ENCODE measurements around the gene PHF21A. TPM values are rescaled to one million over a fixed set of nuclear protein-coding genes. Genes with fewer than 3 reads are reported as not detected.

PHF21A gene
- total and polyA plus RNA-seq, 2 donors (not counting 3 experiments of a cell fraction or from before 2014, with no cell fraction given) = 14.1 to 30.5 TPM

DNA sequence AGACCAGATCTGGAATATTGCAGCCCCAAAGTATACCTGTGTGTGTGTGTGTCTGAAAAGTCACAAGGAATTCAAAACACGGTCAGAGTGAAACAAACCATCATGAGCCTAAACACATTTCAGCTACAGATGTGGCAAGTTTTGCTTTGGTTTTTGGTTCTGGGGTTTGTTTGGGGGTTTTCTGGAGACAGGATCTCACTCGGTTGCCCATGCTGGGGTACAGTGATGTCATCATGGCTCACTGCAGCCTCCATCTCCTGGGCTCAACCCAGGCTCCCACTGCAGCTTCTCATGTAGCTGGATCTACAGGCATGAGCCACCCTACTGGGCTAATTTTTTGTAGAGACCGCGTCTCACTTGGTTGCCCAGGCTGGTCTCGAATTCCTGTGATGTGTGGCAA is 41.4 kb upstream of the PHF21A start:
- no peak for FAIRE-seq
- POLR2A ChIA-PET = no interaction called here

More for the DNA sequence above, 41.4 kb upstream of the PHF21A start:
- no peaks in the 10 kb centered on the region for H3K9me3 ChIP-seq (replicated peaks; ENCODE audit: control insufficient read depth, insufficient read depth, low read length)
- H3K4me1 ChIP-seq (ENCODE audit: control insufficient read depth, extremely low read depth, insufficient read depth, low read length) = no peaks in the 10 kb centered on the region
- H3K27me3 ChIP-seq (ENCODE audit: control insufficient read depth in 2 of 2, insufficient read depth in 2 of 2, low read length in 2 of 2) = peaks cover 14 to 17% of the 10 kb centered on the region in 2 experiments
- DNase-seq (ENCODE audit: low read depth, low spot score) = no peak
- no peaks in the 10 kb centered on the region for H3K79me2 ChIP-seq (ENCODE audit: control insufficient read depth, insufficient read depth, low read length)
- CTCF ChIA-PET = no interaction called here
- H2AFZ ChIP-seq (ENCODE audit: low read depth, low read length) = no peak overlapping the region
- no peak overlapping the region for H3K27ac ChIP-seq (ENCODE audit: insufficient read depth, low read depth, low read length)
- H3K9ac ChIP-seq (replicated peaks; ENCODE audit: extremely low read depth, insufficient read depth, low read length) = no peak overlapping the region
- BruUV-seq (replicated peaks) = no TSS peak
- TF ChIP-seq EZH2 (IDR thresholded peaks at IDR 0.05; ENCODE audit: borderline replicate concordance, low read depth, low read length, severe bottlenecking) (no peak), JUN (IDR thresholded peaks at IDR 0.05; ENCODE audit: borderline replicate concordance, insufficient read depth, insufficient read length, low read depth) (no peak), MYC (IDR thresholded peaks at IDR 0.05; ENCODE audit: low read depth, low read length) (no peak), POLR2A (IDR thresholded peaks at IDR 0.05; ENCODE audit: low read depth, low read length) (no peak), FOS (IDR thresholded peaks at IDR 0.05; ENCODE audit: borderline replicate concordance, insufficient read depth, low read length) (no peak), MAX (IDR thresholded peaks at IDR 0.05; ENCODE audit: insufficient read depth, insufficient read length) (no peak), POLR2AphosphoS5 (IDR thresholded peaks at IDR 0.05; ENCODE audit: insufficient read depth, low read depth, low read length) (no peak), GATA2 (IDR thresholded peaks at IDR 0.05; ENCODE audit: insufficient read depth, insufficient read length, low read depth, low read length) (no peak)
- TF ChIP-seq, protein P1, sequence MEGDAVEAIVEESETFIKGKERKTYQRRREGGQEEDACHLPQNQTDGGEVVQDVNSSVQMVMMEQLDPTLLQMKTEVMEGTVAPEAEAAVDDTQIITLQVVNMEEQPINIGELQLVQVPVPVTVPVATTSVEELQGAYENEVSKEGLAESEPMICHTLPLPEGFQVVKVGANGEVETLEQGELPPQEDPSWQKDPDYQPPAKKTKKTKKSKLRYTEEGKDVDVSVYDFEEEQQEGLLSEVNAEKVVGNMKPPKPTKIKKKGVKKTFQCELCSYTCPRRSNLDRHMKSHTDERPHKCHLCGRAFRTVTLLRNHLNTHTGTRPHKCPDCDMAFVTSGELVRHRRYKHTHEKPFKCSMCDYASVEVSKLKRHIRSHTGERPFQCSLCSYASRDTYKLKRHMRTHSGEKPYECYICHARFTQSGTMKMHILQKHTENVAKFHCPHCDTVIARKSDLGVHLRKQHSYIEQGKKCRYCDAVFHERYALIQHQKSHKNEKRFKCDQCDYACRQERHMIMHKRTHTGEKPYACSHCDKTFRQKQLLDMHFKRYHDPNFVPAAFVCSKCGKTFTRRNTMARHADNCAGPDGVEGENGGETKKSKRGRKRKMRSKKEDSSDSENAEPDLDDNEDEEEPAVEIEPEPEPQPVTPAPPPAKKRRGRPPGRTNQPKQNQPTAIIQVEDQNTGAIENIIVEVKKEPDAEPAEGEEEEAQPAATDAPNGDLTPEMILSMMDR (IDR thresholded peaks at IDR 0.05; ENCODE audit: extremely low read depth in 1 of 2, insufficient read depth in 1 of 2, low read depth in 1 of 2, low read length in 2 of 2) = no peak
- H3K4me2 ChIP-seq (ENCODE audit: insufficient read depth, low read length) = no peak overlapping the region
- intact Hi-C loops (cut with micrococcal nuclease) = no loop called here
- H3K4me3 ChIP-seq (replicated peaks in 1 of 3; ENCODE audit: insufficient read depth in 1 of 3, low read depth in 1 of 3, low read length in 3 of 3) = no peak overlapping the region
- no peaks in the 10 kb centered on the region for H4K20me1 ChIP-seq (replicated peaks; ENCODE audit: control insufficient read depth, extremely low read depth, insufficient read depth, low read length)
- dilution Hi-C loops (cut with MboI; ENCODE audit: extremely low pct_ligation_motif_present, low sequenced_read_pairs) = no loop called here
- H3K9me1 ChIP-seq (replicated peaks; ENCODE audit: control insufficient read depth, extremely low read depth, insufficient read depth, low read length) = no peaks in the 10 kb centered on the region
- H3K36me3 ChIP-seq (ENCODE audit: control insufficient read depth in 2 of 2, extremely low read depth in 1 of 2, insufficient read depth in 2 of 2, low read length in 2 of 2) = no peaks in the 10 kb centered on the region

Measured in endothelial cell of umbilical vein (primary cell).